HG03439 (cell line): ENCODE data around the gene COPS9.

Experiments
- ATAC-seq: cut with Tn5 transposase; IDR thresholded peaks from one replicate; pipeline ENCODE4 v1.9.1; 2021; ENCODE audit warnings: mild to moderate bottlenecking, moderate library complexity; ENCODE audit not compliant: unreplicated experiment

The COPS9 gene

DNA sequence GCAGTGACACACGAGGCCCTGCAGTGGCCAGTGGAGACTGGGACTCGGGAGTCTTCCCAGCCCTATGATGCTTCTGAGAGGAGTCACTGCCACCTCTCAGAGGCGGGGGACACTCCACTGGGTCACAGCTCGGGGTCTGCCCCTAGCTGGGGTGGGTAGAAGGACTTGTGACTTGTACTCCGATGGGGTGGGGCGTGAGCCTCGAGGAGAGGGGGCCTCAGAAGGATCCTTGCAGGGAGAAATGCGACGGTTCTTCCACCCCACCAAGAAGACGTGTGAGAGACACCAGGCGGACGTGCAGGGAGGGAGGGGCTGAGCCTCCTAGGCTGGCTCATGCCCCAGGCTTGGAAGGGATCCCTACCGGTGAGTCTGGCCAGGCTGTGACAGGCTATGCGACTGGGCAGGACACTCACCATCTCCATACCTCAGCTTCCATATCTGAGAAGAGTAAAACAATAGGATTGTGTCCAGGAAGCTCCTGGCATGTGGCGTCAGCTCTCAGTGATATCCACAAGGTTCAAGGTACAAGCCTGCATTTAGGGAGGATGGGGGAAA, 15.4 kb upstream of the COPS9 start:
- ATAC-seq = no peak

GRCh38 chr2:240149943-240150784, 14.1 kb upstream of the COPS9 start:
- ATAC-seq = no peak

- no peak for ATAC-seq
Measured at GRCh38 chr2:240147911-240148587, 11.9 kb upstream of the COPS9 start.

GRCh38 chr2:240147382-240147781, 11.3 kb upstream of the COPS9 start:
- ATAC-seq = no peak

DNA sequence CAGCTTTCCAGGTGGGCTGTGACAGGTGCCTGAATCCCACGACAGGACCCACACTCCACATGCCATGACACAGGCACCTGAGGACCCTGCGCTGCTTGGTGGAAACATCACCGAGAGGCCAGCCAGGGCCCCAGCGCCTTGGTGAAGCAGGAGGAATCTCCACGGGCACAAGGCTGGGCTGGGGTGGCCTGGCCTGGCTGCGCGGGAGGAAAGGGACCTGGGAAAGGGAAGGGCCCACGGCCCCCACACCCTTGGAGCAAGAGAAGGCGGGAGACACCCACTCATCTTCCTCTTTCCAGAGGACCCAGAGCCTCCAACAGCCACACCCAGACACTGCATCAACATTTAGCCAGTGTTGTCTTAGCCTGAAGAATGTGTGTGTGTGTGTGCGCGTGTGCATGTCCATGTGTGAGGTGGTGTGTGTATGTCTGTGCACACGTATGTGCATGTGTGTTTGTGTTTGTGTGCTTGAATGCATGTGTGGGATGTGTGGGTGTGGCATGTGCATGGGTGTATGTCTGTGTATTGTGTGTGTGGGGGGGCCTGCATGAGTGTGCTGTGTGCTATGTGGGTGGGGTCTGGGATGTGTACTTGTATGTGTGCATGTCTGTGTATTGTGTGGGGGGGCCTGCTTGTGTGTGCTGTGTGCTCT, 10.6 kb upstream of the COPS9 start:
- ATAC-seq = no peak

GRCh38 chr2:240146141-240146561, 10.0 kb upstream of the COPS9 start:
- ATAC-seq = no peak

DNA sequence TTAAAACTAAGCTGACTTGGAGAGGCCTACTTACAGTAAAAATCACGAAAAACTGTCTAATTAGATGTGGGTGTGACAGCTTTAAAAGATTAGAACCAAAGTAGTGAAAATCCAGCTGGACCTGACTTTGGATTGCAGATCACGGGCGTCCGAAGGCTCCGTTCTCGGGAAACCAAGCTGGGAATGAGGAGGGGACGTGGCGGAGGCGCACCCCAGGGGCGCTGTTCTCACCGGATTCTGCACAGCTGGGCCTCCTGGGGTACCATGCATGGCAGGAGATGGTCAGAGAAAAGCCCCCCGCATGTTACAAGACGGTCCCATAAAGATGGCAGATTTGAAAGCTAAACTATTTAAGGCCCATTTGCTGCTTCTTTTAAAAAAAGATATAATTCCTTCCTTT, 9.4 kb upstream of the COPS9 start:
- no peak for ATAC-seq

- ATAC-seq = no peak
Measured at GRCh38 chr2:240144649-240145261, 8.7 kb upstream of the COPS9 start.

DNA sequence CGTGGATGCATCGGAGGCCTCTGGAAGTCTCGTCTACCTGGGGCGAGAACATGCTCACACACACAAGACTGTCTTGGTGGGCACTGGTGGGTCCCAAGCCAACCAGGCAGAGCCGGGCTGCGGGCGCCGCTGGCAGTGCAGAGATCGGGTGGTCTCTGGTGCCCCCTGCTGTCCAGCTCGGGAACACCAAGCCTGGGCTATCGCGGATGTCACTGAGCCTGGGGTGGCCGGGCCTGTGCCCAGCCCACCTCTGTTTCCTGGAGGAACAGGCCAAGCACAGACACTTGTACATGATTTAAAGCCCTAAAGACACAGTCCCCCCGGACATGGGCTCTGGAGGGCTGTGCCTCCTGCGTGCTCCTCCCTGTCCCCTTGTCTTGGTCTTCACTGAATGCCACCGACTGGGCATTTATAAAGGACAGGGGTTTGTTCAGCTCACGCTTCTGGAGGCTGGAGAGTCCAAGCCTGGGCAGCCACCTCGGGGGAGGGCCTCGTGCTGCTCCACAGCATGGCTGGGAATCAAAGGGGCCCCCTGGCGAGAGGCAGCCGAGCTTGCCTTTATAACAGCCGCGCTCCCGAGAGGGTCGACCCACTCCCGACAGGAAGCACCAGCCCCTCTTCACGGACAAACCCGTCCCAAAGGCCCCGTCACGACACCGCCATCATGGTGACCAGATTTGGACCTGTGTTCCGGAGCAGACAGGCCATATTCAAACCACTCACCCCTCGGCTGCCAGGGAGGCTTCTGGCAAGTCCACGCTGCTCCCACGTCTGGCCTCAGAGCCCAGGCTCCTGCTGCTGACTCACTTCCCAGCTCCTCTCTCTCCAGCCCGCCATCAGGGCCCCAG, 7.9 kb upstream of the COPS9 start:
- no peak for ATAC-seq

DNA sequence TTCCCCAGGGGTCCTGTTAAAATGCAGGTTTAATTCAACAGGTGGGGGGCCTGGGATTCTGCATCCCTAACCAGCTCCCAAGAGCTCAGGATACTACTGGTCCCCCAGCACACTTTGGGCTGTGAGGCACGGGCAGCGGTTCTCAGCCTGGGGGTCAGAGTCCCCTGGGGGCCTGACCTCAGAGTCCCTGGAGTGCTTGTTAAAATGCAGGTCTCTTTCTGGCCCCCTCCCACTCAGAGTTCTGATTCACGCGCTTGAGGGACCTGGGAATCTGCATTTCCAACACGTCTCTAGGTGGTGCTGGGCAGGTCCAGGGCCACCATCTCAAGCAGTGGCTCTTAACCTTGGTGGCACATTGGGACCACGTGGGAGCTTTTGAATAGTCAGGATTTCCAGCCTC, 7.2 kb upstream of the COPS9 start:
- ATAC-seq = no peak

DNA sequence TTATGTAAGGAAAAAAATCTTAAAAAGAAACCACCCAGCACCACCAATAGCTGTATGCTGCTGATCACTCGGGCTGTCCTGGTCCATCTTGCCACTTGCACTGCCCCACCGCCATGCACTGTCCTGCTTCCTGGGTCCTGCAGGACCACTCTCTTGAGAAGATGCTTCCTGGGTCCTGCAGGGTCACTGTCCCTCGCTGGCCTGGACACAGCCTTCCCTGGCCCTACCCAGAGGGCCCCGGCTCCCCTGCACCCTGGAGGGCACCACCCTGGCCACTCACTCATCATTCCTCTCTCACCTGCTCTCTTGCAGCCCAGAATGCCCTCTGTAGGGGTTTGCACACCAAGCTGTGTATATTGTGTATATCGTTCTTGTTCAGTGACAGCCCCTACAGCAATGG, 6.8 kb upstream of the COPS9 start:
- ATAC-seq = no peak

- no peak for ATAC-seq
Measured at GRCh38 chr2:240142256-240142775, 6.2 kb upstream of the COPS9 start.

- ATAC-seq = no peak
Measured at GRCh38 chr2:240141736-240142135, 5.6 kb upstream of the COPS9 start.

GRCh38 chr2:240140920-240141319, 4.8 kb upstream of the COPS9 start:
- no peak for ATAC-seq

DNA sequence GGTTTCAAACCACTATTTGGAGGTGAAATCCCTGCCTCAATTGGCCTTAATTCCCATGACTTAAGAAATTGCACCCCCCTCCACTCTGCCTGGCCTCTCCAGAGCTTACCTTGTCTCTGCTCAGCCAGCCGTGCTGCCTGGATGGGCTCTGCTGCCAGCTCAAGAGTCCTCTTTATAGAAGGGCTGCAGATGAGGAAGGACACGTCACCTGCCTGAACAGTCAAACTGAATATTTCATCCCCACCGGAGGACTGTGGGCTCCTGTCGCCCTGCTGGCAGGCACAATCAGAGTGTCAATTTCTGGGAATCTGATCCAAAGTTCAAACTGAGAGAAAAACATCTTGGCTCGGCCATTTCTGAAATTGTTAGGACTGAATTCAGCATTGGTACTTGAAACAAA, 4.4 kb upstream of the COPS9 start, which contains the start of gene OTOS:
OTOS (minus strand) TSS at position 148 of the 400 bp plus-strand sequence. CDS start 332 bp downstream, outside the sequence.
- no peak for ATAC-seq

DNA sequence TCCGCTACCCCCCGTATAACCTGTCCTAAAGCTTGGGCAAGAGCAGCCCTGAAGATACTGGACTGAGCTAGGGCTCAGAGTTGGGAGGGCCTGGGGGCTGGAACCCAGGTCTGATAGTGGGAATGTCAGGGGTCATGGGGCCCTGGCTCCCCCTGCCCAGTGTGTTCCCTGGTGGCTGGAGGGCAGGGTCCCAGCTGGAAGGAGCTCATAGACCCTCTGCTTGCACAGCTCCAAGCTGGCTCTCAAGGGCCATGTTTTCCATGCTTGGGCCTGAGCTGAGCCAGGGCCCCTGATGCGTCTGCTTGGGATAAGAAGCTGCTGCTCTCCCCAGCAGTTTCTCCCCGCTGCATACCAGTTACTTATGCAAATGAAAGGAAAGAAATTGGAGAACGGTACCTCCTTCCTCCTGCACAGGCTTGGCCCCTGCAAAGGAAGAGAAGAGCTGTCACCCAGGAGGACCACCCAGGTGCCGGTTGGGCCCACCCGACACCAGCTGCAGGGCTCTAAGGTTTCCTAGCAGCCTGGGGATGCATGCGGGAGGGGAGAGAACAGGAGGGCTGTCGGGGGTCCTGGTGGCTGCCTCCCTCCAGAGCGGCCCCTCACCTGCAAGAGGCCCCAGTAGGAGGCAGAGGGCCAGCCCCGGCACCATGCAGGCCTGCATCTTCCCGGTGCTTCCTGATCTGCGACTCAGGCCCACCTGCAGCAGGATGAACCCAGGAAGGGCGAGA, 3.7 kb upstream of the COPS9 start:
- no peak for ATAC-seq

DNA sequence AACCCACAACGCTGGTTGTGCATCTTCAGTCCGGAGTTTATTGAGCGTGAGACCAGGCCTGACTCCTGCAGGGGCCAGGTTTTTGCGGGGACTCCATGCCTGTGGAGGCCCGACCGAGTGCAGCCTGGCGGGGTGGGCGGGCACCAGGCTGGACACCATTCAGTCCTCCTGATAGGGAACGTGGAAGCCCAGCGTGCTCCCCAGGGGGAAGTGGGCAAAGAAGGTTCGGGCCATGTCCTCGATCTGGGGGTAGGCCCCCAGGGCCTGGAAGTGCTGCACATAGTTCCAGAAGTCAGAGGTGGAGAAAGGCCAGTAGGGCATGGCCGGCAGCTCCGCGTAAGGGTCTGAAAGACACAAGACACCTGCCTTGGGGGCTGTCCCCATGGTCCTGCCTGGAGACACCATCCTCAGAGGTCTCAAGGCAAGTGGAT, 2.9 kb upstream of the COPS9 start:
- ATAC-seq = no peak

GRCh38 chr2:240138254-240138984, 2.3 kb upstream of the COPS9 start:
- no peak for ATAC-seq
